ENCODE results near the gene PLIN4. TPM values are rescaled to one million over a fixed set of nuclear protein-coding genes. Genes with fewer than 3 reads are reported as not detected.
"Not testable (repeated sequence)": the region's sequence is repeated elsewhere in the genome, so short reads cannot be mapped to it uniquely, and the experiment has no call there.

Gene PLIN4
- under 1 TPM; 0.37 to 0.59 (median 0.57) TPM for polyA plus RNA-seq (ENCODE audit: insufficient read length in 3 of 3)

DNA sequence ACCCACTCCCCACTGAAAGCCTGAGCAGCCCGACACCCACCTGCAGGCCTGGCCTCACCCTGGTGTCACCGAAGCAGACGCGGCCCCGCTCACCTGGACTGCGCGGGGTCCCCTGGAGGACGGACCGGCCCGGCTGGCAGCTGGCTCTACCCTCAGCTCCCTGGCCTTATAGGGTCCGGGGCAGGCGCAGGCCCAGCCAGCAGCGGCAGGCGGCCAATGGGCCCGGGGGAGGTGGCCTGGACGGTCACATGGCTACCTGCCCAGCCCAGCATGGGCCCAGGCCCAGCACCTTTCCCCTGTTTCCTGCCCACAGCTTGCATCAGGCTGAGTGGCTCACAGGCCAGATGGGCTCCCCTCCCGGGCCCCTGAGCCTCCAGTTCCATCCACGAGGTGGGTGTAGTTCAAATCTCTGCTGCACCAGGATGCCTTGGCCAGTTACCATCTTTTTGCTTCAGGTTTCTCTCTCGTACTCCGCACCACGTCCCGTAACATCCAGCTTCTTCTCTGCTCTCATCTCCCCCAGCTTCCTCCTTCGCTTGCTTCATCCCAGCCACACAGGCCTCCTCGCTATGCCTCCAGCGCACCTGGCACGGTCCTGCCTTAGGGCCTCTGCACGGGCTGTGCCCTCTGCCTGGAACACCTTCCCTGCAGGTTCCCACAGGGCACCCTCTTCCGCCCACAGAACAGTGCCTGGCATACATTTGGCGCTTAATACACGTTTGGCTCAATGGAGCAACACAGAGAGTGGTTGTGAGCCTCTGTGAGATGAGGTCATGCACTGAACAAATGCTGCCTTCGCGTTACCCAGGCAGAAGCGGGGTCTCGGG is at the start of gene PLIN4:
Gene PLIN4, minus strand, starts transcription at position 142 of the 827 bp plus-strand sequence. CDS start 214 bp downstream, outside the sequence.
- DNase-seq (ENCODE audit: low read depth in 3 of 3, low spot score in 2 of 3): no peak

GRCh38 chr19:4567584-4568071 is 49.3 kb upstream of the PLIN4 start:
- no peak for DNase-seq (ENCODE audit: low read depth in 3 of 3, low spot score in 2 of 3)

DNA sequence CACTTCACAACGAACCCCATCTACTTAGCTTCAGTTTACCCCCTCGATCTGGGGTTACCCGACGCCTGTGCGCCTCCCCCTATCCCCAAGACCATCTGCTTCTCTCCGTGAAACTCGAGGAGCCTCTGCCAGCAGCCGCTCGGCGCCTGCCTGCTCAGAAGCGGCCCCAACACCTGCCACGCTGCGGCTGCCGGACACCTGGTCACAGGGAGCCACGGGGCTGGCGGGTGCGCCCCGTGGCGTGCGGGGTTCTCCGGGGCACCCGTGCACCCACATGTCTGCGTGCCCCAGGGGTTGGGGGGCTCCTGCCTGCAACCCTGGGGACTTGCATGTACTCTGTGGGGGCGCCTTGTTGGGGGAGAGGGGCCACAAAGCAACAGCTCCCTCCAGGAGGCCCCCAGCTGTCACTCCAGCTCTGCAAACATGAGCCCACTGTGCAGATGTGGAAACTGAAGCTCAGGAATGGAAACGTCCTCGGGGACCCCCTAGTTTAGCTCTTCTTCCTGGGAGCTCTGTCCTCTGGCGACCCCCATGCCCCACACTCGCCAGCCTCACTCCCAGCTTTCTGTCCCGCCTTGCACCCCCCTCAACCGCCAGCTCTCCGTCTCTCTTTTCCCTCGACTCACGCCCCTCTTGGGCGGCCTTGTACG is 48.2 kb upstream of the PLIN4 start:
- no peak for DNase-seq (ENCODE audit: low read depth in 3 of 3, low spot score in 2 of 3)

- DNase-seq (ENCODE audit: low read depth in 3 of 3, low spot score in 2 of 3): not testable (repeated sequence)
These were observed 45.3 kb upstream of the PLIN4 start for GRCh38 chr19:4563562-4563961.

DNA sequence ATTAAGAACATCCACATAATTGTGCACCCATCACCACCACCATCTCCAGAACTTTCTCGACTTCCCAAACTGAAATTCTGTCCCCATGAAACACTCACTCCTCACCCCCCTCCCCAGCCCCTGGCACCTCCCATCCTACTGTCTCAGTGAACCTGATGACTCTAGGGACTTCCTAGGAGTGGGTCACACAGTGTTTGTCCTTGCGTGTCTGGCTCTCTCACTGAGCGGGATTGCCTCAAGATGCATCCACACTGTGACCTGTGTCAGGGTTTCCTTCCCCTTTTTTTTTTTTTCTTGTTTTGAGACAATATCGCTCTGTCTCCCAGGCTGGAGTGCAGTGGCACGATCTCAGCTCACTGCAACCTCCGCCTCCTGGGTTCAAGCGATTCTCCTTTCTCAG is 43.8 kb upstream of the PLIN4 start:
- DNase-seq (ENCODE audit: low read depth in 3 of 3, low spot score in 2 of 3): not testable (repeated sequence)

DNA sequence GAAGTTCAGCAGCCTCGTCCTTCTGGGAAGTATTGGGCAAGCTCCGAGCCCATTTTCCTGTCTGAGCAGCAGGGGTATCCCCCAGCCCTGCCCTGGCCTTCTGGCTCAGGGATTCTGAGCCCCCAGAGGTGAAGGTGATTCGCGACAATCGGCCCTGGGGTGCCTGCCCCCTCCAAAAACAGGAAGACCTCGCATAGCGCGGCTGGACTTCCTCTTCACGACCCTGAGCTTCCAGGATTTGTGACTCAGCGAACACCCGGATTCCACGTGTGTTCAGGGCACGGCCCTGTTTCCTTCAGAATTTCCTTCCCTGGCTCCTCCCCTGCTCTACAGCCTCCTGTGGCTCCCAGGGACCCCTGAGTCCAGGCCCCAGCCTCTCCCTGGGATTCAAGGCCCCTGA is 41.3 kb upstream of the PLIN4 start, which contains the start of gene SEMA6B:
Gene SEMA6B, minus strand, starts transcription at position 116 of the 400 bp plus-strand sequence. CDS start 1,227 bp downstream, outside the sequence.
- no peak for DNase-seq (ENCODE audit: low read depth in 3 of 3, low spot score in 2 of 3)

GRCh38 chr19:4557971-4558941 is 40.0 kb upstream of the PLIN4 start:
- DNase-seq (ENCODE audit: low read depth in 3 of 3, low spot score in 2 of 3): no peak

DNA sequence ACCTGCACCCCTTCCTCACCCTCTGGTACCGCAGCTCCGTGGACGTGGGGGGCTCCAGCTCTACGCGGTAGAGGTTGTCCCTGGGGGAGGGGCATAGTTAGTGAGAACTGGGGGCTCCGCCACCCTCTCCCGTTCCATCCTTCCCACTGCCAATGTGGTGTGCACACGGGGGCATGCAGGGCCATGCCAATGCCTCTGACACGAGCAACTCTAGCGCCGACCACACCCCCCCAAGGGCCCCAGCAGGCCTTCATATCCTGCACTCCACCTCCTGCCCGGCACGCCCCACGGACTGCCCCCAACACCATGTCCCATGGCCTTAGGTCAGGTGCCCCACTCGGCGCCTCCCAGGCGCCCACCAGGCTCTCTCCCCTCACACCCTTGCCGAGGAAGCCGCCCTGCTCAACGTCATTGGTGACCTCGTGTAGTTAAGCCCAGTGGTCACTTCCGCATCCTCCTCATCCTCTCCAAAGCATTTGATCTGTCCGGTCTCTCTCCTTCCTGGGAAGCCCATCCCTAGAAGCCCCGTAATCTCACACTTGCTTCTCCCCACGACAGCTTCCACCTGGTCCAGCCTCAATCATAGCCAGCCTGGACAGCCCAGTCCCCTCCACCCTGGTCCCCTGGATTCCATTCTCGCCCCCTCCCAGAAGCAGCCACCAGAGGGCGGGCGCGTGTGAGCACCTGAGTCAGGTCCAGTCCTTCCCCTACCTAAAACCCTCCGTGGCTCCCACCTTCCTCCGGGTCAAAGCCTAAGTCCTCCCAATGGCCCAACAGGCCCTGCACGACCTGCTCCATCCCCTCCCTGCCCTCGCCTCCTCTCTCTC is 39.1 kb upstream of the PLIN4 start:
- no peak for DNase-seq (ENCODE audit: low read depth in 3 of 3, low spot score in 2 of 3)

GRCh38 chr19:4556597-4557127 is 38.4 kb upstream of the PLIN4 start:
- DNase-seq (ENCODE audit: low read depth in 3 of 3, low spot score in 2 of 3): no peak

- DNase-seq (ENCODE audit: low read depth in 3 of 3, low spot score in 2 of 3): no peak
These were observed 37.6 kb upstream of the PLIN4 start for GRCh38 chr19:4555657-4556561.

DNA sequence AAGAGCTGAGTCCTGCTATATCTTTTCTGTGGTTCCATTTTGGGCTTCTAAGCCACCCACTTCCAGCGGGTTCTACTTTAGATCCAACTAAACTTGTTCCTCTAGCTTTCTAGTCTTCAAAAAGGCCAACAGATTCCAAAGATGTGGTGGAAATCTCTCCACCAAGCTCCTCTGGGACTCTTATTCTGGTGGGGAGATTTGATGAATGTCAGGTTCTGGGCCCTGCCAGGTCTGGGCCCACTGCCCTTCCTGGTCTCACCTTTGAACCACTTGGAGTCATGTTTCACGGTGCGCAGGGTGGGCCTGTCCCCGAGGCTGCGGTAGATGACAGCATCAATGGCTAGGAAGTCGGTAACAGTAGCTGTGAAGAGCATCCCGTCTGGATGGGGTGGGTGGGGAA is 36.4 kb upstream of the PLIN4 start:
- no peak for DNase-seq (ENCODE audit: low read depth in 3 of 3, low spot score in 2 of 3)

- no peak for DNase-seq (ENCODE audit: low read depth in 3 of 3, low spot score in 2 of 3)
These were observed 35.5 kb upstream of the PLIN4 start for GRCh38 chr19:4553775-4554174.

- no peak for DNase-seq (ENCODE audit: low read depth in 3 of 3, low spot score in 2 of 3)
These were observed 34.9 kb upstream of the PLIN4 start for GRCh38 chr19:4553092-4553695.

DNA sequence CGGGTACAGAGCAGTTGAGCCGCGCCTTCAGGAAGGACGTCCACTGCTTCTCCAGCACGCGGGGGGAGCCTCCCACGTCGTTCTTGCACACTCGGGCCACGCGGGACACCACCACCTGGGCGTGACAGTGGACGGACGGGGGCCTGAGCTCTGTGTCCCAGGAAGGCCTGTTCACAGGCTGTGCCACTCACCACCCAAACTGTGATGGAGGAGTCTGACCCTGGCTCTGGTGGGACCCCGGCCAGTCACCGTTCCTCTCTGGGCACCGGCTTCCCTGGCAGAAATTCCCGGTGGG is 34.2 kb upstream of the PLIN4 start:
- DNase-seq (ENCODE audit: low read depth in 3 of 3, low spot score in 2 of 3): no peak

DNA sequence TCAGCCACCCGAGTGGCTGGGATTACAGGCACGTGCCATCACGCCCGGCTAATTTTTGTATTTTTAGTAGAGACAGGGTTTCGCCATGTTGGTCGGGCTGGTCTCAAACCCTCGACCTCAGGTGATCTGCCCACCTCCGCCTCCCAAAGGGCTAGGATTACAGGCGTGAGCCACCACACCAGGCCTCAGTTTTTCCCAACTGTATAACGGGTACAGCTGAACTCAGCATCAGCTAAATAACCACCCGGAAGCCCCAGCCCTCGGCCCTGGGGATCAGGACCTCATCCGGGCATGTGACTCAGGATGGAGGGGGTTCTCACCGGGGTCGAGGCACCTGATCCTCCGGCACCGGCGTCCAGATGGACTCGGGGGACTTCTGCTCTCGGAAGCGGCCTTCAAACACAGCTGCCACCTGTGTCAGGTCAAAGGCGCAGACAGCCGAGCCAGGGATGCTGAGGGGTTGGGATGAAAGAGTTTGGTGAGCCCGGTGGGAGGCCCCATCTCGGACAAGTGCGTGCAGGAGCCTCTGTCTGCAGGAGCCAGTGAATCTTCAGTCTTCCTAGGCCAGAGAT is 32.3 kb upstream of the PLIN4 start:
- no peak for DNase-seq (ENCODE audit: low read depth in 3 of 3, low spot score in 2 of 3)

DNA sequence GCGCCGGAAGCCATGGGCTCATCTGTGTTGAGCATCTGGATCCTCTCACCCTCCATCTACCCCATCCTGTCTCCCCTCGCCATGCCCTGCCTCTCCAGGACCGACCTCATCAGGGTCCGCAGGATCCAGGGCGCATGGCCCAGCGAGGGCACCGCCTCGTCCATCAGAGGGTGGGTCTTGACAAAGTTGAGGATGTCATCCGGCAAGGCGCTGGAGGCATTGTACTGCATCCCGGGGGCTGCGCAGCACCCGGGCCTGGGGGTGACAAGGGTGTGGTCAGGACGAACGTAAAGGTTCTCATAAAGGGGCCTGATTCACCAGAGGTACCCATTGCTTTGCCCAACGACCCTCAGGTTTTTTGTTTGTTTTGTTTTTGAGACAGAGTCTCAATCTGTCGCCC is 31.7 kb upstream of the PLIN4 start:
- no peak for DNase-seq (ENCODE audit: low read depth in 3 of 3, low spot score in 2 of 3)

GRCh38 chr19:4548238-4548584 is 29.9 kb upstream of the PLIN4 start:
- no peak for DNase-seq (ENCODE audit: low read depth in 3 of 3, low spot score in 2 of 3)

Measured in right renal cortex interstitium (tissue), 3 donors.